Activated T-cell treated with anti-CD3 and anti-CD28 coated beads for 1 hour (primary cell): Measurements from ENCODE around the gene PPP1R14B.

ENCODE experiments used
- DNase-seq: peaks from one replicate; pipeline ENCODE4 v3.0.0-alpha.2; 2020; ENCODE audit warnings: low read depth

PPP1R14B gene

GRCh38 chr11:64281957-64282770, 35.4 kb upstream of the PPP1R14B start:
- DNase-seq, result no peak

- DNase-seq, result no peak
Observed at GRCh38 chr11:64278576-64279190, 31.9 kb upstream of the PPP1R14B start.

DNA sequence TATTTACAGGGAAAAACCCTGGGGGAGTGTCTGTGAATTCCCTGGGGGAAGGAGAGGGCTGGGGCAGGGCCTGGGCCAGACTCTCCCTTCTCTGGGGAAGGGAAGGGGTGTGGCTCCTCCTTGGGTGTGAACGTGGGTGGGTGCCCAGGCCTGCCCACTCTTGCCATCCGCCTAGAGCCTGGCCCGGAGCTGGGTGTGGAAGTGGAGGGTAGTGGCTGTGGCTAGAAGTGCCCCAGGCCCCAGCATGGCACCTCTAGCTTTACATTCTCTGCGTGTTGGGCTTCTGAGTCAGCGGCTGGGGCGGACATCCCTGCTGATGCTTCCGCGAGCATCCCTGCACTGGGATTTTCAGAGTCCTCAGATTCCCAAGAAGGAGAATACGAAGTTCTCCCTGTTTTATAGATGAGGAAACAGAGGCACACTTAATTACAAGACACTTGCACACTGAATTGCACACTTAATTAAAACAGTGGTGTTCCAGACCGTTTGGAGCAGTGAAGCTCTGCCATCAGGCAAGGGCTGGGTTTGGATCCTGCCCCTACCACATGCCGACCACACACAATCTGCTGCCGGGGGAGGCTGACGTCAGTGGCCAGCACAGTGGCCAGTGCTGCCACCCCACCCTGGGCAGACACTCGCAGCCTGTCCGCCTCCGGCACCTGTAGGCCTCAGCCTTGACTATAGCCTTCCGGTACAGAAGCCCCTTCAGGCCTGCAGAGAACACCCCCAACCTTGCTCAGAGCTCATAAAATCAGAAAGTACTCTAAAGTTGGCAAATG, 30.1 kb upstream of the PPP1R14B start:
- DNase-seq, result no peak

DNA sequence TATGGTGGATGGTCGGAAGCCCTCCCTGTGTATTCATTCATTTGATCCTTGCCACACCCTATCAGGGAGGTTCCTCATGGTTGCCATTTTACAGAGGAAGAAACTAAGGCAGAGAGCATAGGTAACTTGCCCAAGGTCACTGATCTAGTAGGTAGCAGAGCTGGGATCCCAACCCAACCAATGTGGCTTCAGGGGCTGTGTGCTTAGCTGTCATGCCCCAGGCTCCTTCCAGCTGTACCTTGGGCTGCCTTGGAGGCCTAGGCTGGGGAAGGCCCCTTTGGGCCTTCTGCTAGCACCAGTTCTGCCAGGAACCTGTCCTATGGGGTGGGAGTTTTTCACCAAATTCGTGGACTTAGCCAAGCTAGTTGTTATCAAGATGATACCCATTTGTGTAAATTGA, 29.1 kb upstream of the PPP1R14B start:
- no peak for DNase-seq

DNA sequence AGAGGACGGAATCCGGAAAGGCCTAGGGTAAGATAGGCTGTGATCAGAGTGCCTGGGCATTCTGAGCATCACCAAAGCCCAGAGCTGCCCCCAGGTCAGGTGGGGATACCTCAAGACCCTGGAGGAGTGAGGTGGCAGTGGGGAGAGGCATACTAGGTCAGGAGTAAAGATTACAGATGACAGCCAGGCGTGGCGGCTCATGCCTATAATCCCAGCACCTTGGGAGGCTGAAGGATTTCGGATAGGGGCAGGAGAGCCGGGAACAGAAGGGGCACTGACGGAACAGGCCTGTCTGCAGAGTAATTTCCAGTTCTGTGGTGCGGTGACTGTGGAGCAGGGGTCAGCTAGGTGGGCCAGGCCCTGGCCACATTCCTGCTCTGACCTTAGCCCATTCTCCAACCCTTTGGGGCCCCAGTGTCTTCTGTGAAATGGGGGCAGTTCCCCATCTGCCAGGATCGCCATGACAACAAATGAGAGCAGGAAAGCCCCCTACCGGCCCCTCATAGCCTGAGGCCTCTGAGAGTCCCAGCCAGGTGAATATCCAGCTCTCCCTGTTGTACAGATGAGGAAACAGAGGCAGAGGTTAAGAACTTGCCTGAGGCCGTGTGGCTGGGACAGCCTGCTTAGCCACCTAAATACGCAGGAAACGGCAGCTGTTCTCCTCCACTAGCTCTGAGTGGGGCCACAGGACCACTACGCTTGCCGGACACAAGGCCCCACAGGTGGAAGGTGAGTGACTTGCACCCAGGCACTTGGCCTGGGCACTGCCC, 28.5 kb upstream of the PPP1R14B start:
- no peak for DNase-seq

DNA sequence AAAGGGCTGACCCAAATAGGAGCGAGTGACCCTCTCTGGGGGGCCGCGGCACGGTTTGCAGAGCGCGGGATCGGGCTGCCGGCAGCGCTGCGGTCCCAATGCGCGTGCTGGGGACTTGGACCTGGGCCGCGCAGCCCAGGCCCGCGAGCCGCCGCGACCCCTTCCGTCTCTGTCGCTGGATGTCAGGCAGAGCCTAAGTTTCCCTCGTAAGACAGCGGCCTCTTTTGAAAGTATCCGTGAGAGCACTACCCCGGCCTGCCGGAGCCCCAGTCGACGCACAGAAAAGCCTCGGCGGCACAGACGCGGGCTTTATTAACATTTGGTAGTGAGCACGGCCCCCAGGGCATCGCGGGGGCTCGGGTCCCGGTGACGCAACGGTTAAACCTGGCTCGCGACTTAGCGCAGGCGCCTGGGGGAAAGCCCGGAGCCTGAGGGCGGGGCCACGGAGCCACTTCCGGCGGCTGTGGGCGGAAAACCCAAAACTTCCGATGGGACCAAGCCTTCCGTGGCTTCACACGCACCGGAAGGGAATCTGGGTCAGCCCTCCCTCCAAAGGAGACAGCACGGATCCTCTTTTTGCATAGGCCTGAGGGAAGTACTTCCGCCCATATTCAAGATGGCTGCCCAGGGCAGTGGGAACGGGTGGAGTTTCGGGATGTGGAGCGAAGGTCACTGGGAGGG, 22.9 kb upstream of the PPP1R14B start:
- DNase-seq, result peak; percentile 94

GRCh38 chr11:64268893-64269539, 22.3 kb upstream of the PPP1R14B start:
- peak; percentile 26 for DNase-seq

DNA sequence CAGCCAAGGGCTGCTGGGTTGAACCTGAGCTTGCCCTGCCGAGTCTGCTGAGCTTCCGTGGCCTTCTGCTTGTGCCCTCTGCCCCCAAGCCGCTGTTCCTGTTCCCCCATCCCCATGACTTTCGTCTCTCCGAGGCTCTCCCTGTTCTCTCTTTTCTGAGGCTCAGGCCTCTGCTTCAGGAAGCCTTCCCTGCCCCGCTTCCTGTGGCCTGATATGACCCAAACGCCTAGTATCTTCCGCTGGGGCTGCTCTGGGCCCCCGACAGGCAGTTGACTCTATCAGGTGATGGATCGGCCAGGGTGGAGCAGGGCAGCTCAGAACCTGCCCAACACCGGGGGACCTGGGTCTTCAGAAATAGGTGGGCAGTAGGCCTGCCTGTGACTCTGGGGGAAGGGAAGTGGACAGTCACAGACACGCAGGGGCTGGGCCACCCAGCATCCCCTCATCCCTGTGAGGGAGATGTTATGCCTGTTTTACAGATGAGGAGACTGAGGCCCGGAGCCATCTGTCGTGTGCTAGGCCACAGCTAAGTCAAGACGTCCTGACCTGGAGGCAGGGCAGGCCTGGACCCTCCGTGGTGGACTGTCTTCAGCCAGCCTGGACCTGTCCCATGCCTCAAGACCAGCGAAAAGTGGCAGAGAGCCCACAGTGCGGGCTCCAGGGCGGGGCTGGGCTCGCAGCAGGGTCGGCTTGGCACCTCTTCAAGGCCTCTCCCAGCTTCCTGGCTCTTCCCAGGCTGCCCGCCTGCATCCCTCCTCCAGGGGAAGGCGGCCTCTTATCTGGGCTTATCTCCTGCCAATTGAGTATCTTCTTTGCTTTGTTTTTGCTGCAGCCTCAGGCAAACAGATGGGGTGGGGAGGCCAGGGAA, 21.5 kb upstream of the PPP1R14B start:
- DNase-seq, result no peak

GRCh38 chr11:64267207-64267945, 20.6 kb upstream of the PPP1R14B start:
- no peak for DNase-seq

DNA sequence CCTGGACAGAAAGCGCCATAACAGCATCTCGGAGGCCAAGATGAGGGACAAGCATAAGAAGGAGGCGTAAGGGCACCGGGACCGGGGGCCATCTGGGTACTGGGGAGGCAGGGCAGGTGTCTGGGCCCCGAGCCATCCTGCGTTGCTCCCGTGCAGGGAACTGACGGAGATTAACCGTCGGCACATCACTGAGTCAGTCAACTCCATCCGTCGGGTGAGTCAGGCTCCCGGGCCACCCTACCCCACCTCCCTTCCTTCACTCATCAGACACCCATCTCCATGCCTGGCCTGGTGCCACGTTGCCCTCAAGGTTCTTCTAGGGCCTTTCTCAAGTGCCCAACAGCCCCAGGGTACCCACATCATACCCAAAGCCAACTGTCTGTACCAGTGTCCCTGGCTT, 19.6 kb upstream of the PPP1R14B start:
- DNase-seq, result no peak

GRCh38 chr11:64265176-64266160, 18.7 kb upstream of the PPP1R14B start:
- no peak for DNase-seq

DNA sequence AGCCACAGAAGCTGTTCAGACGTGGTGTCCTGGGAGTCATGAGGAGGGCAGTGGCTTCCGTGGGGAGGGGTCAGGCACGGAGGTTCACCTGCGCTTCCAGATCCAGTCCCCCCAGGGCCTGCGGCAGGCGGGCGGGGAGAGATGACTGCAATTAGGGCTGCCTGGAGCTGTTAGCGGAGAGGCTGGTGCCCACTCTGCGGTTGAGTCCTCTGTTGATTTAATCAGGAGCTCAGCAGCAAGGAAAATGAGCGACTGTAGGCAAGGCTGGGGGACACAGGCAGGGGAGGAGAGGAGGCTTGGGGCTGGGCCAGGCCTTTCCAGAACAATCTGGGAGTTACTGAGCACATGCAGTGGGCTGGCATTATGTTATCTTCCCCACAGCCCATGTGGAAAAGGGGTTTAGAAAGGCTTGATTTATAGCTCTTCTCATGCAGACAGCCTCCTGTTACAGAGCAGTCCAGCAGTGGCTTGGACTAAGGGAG, 17.7 kb upstream of the PPP1R14B start:
- DNase-seq, result no peak

DNA sequence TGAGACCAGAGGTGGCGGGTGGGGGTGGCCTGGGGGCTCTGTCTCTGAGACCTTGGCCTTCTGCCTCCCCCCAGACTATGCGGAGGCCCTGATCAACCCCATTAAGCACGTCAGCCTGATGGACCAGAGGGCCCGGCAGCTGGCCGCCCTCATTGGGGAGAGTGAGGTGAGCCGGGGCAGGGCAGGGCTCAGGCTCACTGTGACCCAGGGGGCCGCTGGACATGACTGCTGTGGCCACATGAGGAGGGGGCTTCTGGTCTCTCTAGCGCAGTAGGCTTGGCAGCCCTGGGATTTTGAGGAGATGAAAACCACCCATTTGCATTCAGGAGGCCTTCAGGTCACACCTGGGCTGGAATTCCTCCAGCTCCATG, 17.2 kb upstream of the PPP1R14B start:
- DNase-seq, result no peak

- DNase-seq, result no peak
Observed at GRCh38 chr11:64263021-64263946, 16.5 kb upstream of the PPP1R14B start.

- DNase-seq, result no peak
Observed at GRCh38 chr11:64262271-64263002, 15.7 kb upstream of the PPP1R14B start.

DNA sequence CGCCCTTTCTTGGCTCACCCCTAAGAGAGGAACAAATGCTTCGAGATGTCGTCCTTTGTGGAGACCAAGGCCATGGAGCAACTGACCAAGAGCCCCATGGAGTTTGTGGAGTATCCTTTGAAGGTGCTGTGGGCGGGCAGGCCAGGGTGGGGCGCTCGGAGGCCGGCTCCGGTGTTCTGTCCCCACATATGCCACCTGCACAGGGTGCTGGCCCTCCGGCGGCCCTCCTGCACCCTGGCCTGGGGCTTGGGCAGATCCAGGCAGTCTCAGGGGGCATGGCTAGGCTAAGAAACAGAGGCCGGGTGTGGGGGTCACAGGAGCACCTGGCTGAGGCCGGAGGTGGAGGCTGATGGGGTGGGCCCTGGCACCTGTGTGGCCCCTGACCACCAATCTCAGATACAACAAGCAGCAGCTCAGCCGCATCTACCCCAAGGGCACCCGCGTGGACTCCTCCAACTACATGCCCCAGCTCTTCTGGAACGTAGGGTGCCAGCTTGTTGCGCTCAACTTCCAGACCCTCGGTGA, 14.9 kb upstream of the PPP1R14B start:
- no peak for DNase-seq
